ENCODE results near the gene TNFSF12. TPM values are rescaled to one million over a fixed set of nuclear protein-coding genes. Genes with fewer than 3 reads are reported as not detected.

The TNFSF12 gene
- total RNA-seq, 1 experiment from 2014 or later = 7.1 TPM

DNA sequence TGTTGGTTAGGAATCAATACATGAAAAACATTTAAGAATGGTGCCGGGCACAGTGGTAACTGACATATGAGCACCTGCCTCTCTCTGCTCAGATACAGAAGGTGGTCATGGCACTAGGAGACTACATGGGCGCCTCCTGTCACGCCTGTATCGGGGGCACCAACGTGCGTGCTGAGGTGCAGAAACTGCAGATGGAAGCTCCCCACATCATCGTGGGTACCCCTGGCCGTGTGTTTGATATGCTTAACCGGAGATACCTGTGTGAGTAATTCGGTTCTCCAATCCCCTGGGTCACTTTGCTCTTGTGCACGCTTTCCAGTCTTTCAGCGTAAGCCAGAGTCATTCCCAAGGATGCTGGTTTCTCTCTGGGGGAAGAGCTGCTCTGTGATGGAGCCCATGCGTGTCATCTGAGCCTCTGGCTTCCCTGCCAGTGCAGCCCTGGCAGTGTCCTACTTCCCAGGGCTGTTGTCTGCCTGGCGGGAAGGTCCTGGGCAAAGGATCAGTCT, 27.6 kb downstream of the TNFSF12 start:
- Histone ChIP-seq H3K4me2 (ENCODE audit: insufficient read depth, insufficient read length, low read length) (no peak overlapping the region), H4K5ac (ENCODE audit: insufficient read length, low read depth, low read length) (no peak overlapping the region), H3K27me3 (ENCODE audit: insufficient read depth, low read length) (no peaks in the 10 kb centered on the region), H3K9ac (ENCODE audit: extremely low read depth, insufficient read length, low read length) (no peak overlapping the region), H2BK120ac (ENCODE audit: low read depth, low read length, poor library complexity, severe bottlenecking) (no peak overlapping the region), H2BK12ac (ENCODE audit: insufficient read length, low read depth, low read length) (no peak overlapping the region), H3K4ac (ENCODE audit: low read depth, low read length) (no peak overlapping the region), H4K91ac (ENCODE audit: insufficient read length, low read depth, low read length) (no peak overlapping the region), H3K9me3 (ENCODE audit: control insufficient read depth, low read depth, low read length) (no peaks in the 10 kb centered on the region), H3K14ac (ENCODE audit: insufficient read depth, low read length) (no peak overlapping the region), H4K20me1 (ENCODE audit: control insufficient read depth, insufficient read depth, insufficient read length) (no peaks in the 10 kb centered on the region), H3K23me2 (ENCODE audit: insufficient read length, low read depth, low read length, poor library complexity, severe bottlenecking) (peaks cover 5% of the 10 kb centered on the region), H3K23ac (ENCODE audit: insufficient read length, low read depth, low read length) (no peak overlapping the region), H2AK5ac (ENCODE audit: insufficient read length, low read length) (no peak overlapping the region), H3K18ac (ENCODE audit: insufficient read length, low read depth, low read length) (no peak overlapping the region), H3K4me1 (ENCODE audit: insufficient read depth, low read length) (0 out of 2 replicates have a peak, but pooled peaks cover 4% of the 10 kb centered on the region), H3K27ac (ENCODE audit: insufficient read length, low read depth, low read length) (no peak overlapping the region), H4K8ac (replicated peaks; ENCODE audit: insufficient read length, low read depth, low read length) (no peak overlapping the region), H3T11ph (ENCODE audit: low read length) (no peak overlapping the region), H2BK5ac (ENCODE audit: insufficient read length, low read length) (no peak overlapping the region), H3K79me2 (ENCODE audit: insufficient read depth, low read length) (peaks cover 21% of the 10 kb centered on the region; the same call in 1 of the 2 replicates), H2BK20ac (ENCODE audit: low read depth, low read length, poor library complexity, severe bottlenecking) (no peak overlapping the region), H3K79me1 (ENCODE audit: insufficient read depth, low read depth, low read length, poor library complexity, severe bottlenecking) (peaks cover 2% of the 10 kb centered on the region), H2BK15ac (ENCODE audit: low read depth, low read length) (no peak overlapping the region), H2AFZ (ENCODE audit: low read length) (no peak overlapping the region), H3K56ac (ENCODE audit: insufficient read length, low read depth, low read length) (no peak overlapping the region)
- no peak for DNase-seq
- Mint-ChIP-seq H3K4me1 (peaks cover 52% of the 10 kb centered on the region in 2 experiments), H3K9me3 (peaks cover 3 to 7% of the 10 kb centered on the region in 2 experiments; a peak in 3 of 5 replicates), H3K4me3 (peak overlapping the region in 1 of 2 experiments; percentile 98; a peak in 3 of 5 replicates), H3K27ac (peak overlapping the region; percentile 37 to 96 (median 79); a peak in 5 of 7 replicates), H3K36me3 (ENCODE audit: insufficient read depth in 1 of 3, low read depth in 3 of 3) (peaks cover 52 to 83% (median 63%) of the 10 kb centered on the region in 3 experiments), H3K27me3 (ENCODE audit: low read depth) (peaks cover 10% of the 10 kb centered on the region)
- TF ChIP-seq, protein P1, sequence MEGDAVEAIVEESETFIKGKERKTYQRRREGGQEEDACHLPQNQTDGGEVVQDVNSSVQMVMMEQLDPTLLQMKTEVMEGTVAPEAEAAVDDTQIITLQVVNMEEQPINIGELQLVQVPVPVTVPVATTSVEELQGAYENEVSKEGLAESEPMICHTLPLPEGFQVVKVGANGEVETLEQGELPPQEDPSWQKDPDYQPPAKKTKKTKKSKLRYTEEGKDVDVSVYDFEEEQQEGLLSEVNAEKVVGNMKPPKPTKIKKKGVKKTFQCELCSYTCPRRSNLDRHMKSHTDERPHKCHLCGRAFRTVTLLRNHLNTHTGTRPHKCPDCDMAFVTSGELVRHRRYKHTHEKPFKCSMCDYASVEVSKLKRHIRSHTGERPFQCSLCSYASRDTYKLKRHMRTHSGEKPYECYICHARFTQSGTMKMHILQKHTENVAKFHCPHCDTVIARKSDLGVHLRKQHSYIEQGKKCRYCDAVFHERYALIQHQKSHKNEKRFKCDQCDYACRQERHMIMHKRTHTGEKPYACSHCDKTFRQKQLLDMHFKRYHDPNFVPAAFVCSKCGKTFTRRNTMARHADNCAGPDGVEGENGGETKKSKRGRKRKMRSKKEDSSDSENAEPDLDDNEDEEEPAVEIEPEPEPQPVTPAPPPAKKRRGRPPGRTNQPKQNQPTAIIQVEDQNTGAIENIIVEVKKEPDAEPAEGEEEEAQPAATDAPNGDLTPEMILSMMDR (conservative IDR thresholded peaks at IDR 0.05) = no peak
- WGBS (ENCODE audit: extremely low coverage, insufficient read length, low lambda C conversion rate) = no CpG with 5 or more reads among the region's 14 CpGs

Data from H9 (cell line).